ENCODE results near the gene TBC1D8B. TPM values are rescaled to one million over a fixed set of nuclear protein-coding genes. Genes with fewer than 3 reads are reported as not detected.
"Not testable (repeated sequence)": the region's sequence is repeated elsewhere in the genome, so short reads cannot be mapped to it uniquely, and the experiment has no call there.

TBC1D8B gene
- total RNA-seq (2014; rRNA removed; shearing (Covaris generic); ENCODE audit: low replicate concordance) = 5.0 and 6.2 TPM in 2 replicates

DNA sequence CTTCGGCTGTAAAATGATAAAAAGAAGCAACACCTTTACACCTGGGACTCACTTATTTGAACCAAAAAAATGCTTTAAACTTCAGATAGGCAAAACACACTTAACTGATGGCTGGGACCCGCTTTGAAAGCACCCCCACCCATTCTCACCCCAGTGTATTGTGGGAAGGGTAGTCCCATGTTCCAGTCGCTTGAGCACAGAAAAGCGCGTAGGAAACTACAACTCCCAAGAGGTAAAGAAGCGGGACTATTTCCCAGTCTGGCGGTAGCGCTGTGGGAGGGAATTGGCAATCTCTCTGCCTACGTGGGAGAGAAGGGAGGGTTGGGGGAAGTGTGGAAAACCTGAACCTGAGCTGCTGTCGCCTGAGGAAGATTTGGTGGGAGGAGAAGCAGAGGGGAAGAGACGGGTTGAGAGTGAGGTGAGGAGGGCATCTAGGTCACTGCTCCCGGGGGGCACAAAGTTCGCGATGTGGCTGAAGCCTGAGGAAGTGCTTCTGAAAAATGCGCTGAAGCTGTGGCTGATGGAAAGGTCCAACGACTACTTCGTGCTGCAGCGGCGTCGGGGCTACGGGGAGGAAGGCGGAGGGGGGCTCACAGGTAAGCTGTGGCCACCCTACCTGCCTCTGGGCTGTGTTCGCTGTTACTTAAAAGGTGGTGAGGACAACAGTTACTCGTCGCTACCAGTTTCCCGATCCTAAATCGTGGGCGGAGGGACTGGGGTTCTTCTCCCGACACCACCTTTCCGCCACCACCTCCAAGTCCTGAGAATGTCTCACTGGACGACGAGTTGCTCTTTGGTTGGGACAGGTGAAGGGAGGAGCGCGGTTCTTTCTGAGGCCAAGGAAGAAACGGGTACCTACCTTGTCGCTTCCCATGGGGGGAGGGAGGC lies at the start of gene TBC1D8B:
Gene TBC1D8B, plus strand, starts transcription at position 286 of the 888 bp plus-strand sequence. Its CDS starts 181 bp downstream, at position 467.
- DNase-seq (ENCODE audit: low read depth) = peak; percentile 87
- in situ Hi-C loops (cut with HindIII; ENCODE audit: low pct_unique_long_range_greater_than_20kb, low sequenced_read_pairs) = no loop called here

DNA sequence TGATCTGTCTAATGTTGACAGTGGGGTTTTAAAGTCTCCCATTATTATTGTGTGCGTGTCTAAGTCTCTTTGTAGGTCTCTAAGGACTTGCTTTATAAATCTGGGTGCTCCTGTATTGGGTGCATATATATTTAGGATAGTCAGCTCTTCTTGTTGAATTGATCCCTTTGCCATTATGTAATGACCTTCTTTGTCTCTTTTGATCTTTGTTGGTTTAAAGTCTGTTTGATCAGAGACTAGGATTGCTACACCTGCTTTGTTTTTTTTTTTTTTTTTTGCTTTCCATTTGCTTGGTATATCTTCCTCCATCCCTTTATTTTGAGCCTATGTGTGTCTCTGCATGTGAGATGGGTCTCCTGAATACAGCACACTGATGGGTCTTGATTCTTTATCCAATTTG lies 33.2 kb upstream of the TBC1D8B start:
- DNase-seq (ENCODE audit: low read depth); in situ Hi-C loops (cut with HindIII; ENCODE audit: low pct_unique_long_range_greater_than_20kb, low sequenced_read_pairs): not testable (repeated sequence)

DNA sequence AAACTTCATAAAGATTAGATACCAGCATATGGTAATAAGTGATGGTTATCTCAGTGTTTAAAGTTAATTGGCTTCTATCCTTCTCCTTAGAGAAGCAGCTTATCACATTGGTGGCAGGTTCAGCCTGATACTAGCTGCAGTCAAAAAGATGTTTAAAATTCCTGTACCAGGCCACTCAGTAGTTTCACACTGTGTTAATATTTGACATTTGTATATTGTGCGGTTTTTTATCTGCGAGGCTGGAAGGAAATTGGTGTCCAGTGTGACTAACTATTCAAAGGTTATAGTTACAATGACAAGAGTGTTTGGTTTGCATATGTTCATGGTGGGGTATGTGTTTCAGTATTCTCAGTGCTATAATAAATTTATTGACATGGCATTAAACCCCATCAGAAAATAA lies 27.5 kb upstream of the TBC1D8B start:
- DNase-seq (ENCODE audit: low read depth) = no peak
- in situ Hi-C loops (cut with HindIII; ENCODE audit: low pct_unique_long_range_greater_than_20kb, low sequenced_read_pairs) = no loop called here

DNA sequence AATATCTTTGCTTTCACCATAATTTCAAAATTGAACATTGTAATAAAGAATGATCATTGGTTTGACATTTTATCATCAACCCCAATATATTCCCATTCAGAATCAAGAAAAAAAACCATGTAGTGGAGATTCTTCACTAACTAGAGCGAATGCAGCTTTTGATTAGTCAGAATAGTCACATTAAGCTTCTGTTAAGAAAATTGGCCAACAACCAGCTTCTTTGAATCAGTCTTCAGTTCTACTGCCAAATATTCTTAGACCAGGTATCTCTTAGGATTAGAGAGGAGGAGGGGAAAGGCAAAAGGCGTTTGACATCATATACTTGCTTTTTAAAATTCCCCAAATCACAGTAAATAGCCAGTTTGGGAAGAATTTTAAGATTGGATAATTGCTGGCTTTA lies 22.2 kb upstream of the TBC1D8B start:
- in situ Hi-C loops (cut with HindIII; ENCODE audit: low pct_unique_long_range_greater_than_20kb, low sequenced_read_pairs) = no loop called here
- no peak for DNase-seq (ENCODE audit: low read depth)

DNA sequence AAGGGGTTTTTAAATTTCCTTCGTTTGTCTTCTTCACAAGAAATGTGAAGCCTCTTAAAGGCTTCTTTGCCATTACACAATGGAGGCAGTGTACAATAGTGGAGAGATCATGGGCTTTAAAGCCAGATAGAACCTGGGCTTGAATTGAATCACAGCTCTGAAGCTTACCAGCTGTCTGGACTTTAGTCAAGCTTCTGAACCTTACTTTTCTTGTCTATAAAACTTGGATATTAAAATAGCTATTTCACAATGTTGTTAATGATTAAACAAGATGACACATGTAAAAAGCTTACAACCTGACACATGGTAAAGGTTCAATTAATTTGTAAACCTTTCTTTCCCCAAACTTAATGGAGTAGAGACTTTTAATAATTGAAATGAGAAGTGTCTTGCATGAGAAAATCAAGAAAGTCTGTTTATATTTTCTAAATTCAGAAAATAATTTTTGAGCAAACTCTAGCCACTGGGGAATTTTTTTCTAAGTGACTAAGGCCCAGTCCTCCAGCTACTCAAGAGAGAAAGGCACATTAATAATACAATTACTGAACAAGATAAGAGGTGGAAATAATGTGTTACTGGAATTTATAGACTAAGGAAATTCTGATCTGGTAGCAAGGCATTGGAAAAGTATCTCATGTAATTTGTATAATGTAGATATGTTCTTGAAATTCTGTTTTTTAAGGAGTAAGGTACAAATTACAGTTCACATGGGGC lies 21.7 kb upstream of the TBC1D8B start:
- in situ Hi-C loops (cut with HindIII; ENCODE audit: low pct_unique_long_range_greater_than_20kb, low sequenced_read_pairs) = no loop called here
- peak; percentile 44 for DNase-seq (ENCODE audit: low read depth)

DNA sequence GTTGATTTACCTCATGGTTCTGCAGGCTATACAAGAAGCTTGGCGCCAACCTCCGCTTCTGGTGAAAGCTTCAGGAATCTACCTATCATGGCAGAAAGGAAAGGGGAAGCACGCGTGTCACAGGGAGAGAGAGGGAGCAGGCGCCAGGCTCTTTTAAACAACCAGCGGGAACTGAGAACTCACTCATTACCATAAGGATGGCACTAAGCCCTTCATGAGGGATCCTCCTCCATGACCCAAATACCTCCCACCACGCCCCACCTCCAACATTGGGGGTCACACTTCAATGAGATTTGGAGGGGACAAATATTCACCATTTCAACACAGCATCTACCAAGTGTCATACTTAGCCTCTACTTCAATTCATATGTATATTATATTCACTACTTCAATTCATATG lies 18.8 kb upstream of the TBC1D8B start:
- in situ Hi-C loops (cut with HindIII; ENCODE audit: low pct_unique_long_range_greater_than_20kb, low sequenced_read_pairs) = no loop called here

DNA sequence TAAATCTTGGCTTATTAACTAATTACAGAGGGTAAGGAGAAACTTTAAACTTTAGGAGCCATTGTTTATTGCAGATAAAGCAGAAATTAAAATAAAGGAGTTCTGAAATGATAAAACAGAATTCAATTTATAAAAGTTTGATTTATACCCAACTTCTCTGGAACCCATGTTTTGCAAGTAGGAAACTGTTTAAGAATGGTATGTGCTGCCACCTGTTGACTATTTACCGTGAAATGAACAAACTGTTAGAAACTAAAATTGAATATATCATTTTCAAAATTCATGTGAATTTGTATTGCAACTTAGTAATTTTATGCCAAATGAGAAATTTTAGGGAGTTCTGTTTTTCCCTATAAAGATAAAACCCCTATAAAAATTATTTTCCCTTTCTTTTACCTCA lies 11.0 kb upstream of the TBC1D8B start:
- DNase-seq (ENCODE audit: low read depth) = no peak
- in situ Hi-C loops (cut with HindIII; ENCODE audit: low pct_unique_long_range_greater_than_20kb, low sequenced_read_pairs) = no loop called here

More for the DNA sequence above, 18.8 kb upstream of the TBC1D8B start:
- no peak for DNase-seq (ENCODE audit: low read depth)

DNA sequence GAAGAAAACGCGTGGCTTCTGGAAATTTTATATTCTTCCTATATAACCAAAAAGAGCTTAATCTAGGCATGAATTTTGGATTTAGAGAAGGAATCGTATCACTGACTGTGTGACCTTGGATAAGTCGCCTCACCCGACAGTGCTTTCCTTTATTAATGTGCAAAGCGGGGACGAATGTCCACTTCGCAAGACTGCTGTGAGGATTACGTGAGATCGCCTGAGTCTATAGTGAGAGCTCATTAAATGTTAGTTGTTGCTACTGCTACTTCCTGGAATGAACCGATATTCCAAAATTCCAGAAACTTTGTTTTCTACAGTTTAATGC lies 448 bp upstream of the TBC1D8B start:
- in situ Hi-C loops (cut with HindIII; ENCODE audit: low pct_unique_long_range_greater_than_20kb, low sequenced_read_pairs) = no loop called here
- no peak for DNase-seq (ENCODE audit: low read depth)

DNA sequence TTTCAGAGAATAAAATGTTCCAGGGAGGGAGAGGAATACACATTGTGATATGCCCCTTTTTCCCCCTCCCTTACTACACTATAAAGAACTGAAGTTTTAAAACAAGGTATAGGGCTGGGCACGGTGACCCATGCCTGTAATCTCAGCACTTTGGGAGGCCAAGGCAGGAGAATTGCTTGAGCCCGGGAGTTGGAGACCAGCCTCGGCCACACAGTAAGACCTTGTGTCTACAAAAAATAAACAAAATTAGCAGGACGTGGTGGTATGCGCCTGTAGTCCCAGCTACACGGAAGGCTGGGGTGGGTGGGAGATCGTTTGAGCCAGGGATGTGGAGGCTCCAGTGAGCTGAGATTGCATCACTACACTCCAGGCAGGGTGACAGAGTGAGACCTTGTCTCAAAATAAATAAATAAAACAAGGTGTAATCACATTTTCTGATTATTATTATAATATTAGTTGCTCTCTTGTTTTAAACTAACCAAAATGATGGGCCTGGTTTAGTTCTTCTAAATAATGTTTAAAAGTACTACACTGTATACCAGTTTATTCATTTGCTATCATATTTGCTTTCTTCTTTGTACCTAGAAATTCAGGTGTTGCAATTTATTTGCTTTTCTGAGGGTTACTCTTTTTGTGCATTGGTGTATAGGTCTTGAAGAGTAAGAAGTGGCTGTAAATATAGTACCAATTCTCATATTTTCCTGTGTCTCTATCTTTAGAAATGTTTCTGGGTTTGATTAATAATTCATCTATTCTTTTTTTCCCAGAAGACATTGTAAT lies 8.8 kb downstream of the TBC1D8B start:
- no peak for DNase-seq (ENCODE audit: low read depth)
- in situ Hi-C loops (cut with HindIII; ENCODE audit: low pct_unique_long_range_greater_than_20kb, low sequenced_read_pairs) = no loop called here

DNA sequence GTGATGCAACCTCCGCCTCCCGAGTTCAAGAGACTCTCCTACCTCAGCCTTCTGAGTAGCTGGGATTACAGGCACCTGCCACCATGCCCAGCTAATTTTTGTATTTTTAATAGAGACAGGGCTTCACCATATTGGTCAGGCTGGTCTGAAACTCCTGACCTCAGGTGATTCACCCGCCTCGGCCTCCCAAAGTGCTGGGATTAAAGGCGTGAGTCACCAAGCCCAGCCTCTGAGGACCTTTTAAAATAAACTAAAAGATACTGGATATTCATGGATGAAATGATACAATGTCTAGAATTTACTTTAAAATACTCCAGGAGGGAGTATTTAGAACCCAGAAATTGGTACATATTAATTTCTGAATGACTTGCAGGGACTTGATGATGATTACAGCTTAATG lies 10.5 kb downstream of the TBC1D8B start:
- DNase-seq (ENCODE audit: low read depth); in situ Hi-C loops (cut with HindIII; ENCODE audit: low pct_unique_long_range_greater_than_20kb, low sequenced_read_pairs): not testable (repeated sequence)

DNA sequence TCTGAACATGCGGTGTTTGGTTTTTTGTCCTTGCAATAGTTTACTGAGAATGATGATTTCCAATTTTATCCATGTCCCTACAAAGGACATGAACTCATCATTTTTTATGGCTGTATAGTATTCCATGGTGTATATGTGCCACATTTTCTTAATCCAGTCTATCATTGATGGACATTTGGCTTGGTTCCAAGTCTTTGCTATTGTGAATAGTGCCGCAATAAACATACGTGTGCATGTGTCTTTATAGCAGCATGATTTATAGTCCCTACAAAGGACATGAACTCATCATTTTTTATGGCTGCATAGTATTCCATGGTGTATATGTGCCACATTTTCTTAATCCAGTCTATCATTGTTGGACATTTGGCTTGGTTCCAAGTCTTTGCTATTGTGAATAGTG lies 11.6 kb downstream of the TBC1D8B start:
- in situ Hi-C loops (cut with HindIII; ENCODE audit: low pct_unique_long_range_greater_than_20kb, low sequenced_read_pairs); DNase-seq (ENCODE audit: low read depth): not testable (repeated sequence)

DNA sequence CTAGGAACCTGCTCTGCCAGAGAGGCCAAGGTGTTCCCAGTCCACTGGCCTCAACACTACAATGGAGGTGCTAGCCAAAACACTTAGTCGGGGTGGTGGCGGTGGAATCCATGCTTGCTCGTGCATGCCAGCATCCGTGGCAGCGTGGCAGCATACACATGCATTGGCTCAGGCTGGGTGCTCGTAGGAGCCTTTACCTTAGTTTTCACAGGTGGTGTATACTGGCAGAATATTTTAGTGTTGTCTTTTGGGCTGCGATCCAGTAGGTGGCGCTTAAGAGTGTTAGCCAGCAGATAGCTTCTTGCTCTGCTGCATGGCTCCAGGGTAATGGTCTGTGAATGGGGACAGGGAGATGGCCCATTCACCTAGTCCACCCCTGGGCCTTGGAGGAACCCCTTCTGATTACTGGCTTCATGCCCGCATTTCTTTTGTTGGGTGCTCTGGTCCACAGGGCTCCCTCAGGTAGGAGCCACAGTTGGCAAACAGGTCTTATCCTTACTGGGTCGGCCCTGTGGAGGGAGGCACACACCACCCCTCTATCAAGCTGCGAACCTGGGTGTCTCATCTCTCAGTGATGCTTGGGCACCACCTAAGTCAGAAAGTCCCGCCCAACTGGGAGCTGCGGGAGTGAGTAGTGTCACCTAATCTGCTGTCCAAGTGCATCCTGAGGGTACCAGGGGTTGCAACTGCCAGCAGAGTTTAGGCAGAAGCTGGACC lies 60.7 kb downstream of the TBC1D8B start:
- in situ Hi-C loops (cut with HindIII; ENCODE audit: low pct_unique_long_range_greater_than_20kb, low sequenced_read_pairs) = no loop called here
- DNase-seq (ENCODE audit: low read depth) = no peak

DNA sequence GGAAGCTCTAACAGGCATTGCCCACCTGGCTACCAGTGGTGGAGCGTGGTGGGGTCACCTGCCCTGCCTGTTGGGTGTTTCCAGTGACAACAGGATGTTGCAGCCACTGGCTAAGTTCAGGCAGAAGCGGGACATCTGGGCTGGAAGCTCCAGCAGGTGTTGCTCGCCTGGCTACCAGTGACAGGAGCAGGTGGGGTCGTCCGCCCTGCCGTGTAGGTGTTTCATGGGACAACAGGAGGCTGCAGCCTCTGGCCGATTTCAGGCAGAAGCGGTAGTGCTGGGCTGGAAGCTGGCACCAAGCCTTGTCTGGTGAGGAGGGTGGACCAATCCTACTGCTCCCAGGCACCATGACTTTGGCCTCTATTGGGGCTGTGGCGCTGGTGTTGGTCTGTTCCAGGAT lies 61.2 kb downstream of the TBC1D8B start:
- in situ Hi-C loops (cut with HindIII; ENCODE audit: low pct_unique_long_range_greater_than_20kb, low sequenced_read_pairs) = no loop called here
- no peak for DNase-seq (ENCODE audit: low read depth)

DNA sequence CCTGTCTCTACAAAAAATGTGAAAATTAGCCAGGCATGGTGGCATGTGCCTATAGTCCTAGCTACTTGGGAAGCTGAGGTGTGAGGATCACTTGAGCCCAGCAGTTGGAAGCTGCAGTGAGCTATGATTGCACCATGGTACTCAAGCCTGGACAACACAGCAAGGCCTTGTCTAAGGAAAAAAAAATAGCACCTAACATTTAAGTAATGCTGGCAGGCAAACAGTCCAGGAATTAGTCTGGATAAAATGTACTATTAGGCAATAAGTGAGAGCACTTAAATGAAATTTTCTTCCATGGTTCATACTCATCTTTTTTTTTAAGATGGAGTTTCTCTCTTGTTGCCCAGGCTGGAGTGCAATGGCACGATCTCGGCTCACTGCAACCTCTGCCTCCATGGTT lies 70.3 kb downstream of the TBC1D8B start:
- in situ Hi-C loops (cut with HindIII; ENCODE audit: low pct_unique_long_range_greater_than_20kb, low sequenced_read_pairs) = not testable (repeated sequence)

DNA sequence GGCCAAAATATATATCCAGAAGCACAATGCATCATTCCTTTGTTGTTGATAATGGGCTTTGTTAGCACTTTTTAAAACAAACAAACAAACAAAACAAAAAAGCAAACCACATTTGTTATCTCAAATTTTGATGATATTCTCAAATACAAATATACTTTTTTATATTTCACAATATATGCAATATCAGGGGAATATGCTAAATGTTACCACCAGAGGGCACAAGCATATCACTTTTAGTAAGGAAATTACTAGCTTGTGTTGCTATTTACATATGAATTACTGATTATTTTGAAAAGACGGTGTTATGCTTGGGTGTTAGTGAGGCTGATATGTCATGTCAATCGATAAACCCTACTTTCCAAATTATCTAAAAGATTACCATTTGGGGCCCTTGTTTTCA lies 71.6 kb downstream of the TBC1D8B start:
- DNase-seq (ENCODE audit: low read depth) = no peak
- in situ Hi-C loops (cut with HindIII; ENCODE audit: low pct_unique_long_range_greater_than_20kb, low sequenced_read_pairs) = no loop called here

More for the DNA sequence above, 70.3 kb downstream of the TBC1D8B start:
- DNase-seq (ENCODE audit: low read depth) = not testable (repeated sequence)

DNA sequence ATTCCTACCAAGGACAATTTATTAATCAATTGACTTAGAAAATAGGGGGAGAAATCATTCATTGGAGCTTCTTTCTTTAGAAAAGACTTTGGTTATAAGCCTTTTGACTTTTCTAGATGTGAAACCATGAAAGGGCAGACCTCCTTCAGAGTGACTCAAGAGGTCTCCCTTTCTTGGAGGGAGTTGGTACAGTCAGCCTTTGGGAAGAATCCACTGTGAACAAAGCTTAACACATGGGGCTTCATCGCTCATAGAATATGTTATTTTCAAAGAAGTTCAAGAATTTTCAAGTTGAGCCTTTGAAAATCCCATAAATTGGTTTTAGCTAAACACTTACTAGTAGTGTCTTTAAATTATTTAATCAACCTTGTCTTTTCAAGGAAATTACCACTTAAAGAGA lies 72.7 kb downstream of the TBC1D8B start:
- no peak for DNase-seq (ENCODE audit: low read depth)
- in situ Hi-C loops (cut with HindIII; ENCODE audit: low pct_unique_long_range_greater_than_20kb, low sequenced_read_pairs) = no loop called here

DNA sequence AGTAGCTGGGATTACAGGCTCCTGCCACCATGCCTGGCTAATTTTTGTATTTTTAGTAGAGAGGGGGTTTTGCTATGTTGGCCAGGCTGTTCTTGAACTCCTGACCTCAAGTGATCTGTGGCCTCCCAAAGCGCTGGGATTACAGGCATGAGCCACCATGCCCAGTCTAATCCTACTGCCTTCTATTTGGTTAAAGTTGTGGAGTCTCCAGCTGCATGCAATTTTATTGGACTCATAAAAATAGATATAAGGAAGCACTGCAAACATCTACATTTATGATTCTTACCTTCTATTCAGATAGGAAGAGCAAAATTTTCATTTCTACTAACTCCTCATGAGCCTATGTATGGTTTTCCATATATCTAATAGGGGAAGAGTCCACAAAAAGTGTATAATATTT lies 87.0 kb downstream of the TBC1D8B start:
- in situ Hi-C loops (cut with HindIII; ENCODE audit: low pct_unique_long_range_greater_than_20kb, low sequenced_read_pairs) = no loop called here
- DNase-seq (ENCODE audit: low read depth) = no peak

DNA sequence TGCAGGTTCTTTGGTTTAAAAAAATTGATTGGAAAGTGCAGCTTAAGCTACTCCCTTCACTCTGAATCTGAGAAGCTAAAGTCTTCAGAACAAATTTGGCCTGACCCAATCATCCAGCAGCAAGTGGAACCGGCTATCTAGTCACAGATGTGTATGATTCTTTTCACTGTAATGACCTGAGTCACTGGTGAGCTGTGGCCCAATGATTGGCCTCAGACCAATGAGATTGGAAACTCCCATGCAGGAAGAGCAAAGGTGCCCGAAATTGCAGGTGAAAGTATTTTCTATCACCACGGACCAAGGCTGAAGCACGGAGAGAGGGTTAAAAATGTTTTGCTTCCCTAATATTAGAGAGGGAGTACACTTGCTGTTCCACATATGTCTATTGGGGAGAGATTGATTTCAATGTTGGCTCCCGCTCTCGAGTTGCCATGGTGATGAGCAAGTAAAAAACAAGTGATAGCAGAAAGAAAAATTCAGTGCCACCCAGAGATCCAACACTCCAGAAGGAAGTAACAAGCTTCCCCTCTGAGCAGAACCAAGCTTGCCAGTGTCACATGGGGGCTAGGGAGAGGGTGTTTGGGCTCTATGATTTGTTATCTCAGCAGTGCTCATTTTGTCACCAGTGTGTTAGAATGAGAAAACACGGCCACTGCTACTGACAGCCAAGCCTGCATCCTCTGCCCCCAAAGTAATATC lies 89.4 kb downstream of the TBC1D8B start:
- in situ Hi-C loops (cut with HindIII; ENCODE audit: low pct_unique_long_range_greater_than_20kb, low sequenced_read_pairs) = no loop called here
- DNase-seq (ENCODE audit: low read depth) = no peak

All from Caki2 (cell line).